SK-N-MC (cell line): ENCODE results near the gene ZNF358.

Source experiments
- DNase-seq: peaks from one replicate; pipeline ENCODE4 v3.0.0-alpha.2; 2011; ENCODE audit warnings: low read depth, low spot score
- H3K27ac ChIP-seq: fragments of 200-600 bp; sonication (generic); 2 replicates; pipeline ENCODE4 v1.5.1; 2016; ENCODE audit warnings: mixed run types
- H3K36me3 ChIP-seq: fragments of 200-600 bp; sonication (generic); 2 replicates; pipeline ENCODE4 v1.6.1; 2017; ENCODE audit warnings: antibody characterized with exemption, low read length, mixed read lengths; ENCODE audit not compliant: insufficient read depth
- H3K4me3 ChIP-seq: fragments of 200-600 bp; sonication (generic); 2 replicates; pipeline ENCODE4 v1.5.1; 2016
- H3K9ac ChIP-seq: fragments of 200-600 bp; sonication (generic); 2 replicates; pipeline ENCODE4 v1.8.0; 2017; ENCODE audit warnings: mixed run types, mixed read lengths; ENCODE audit not compliant: insufficient read length
- H3K9me3 ChIP-seq: fragments of 200-600 bp; sonication (generic); 2 replicates; pipeline ENCODE4 v1.6.1; 2017; ENCODE audit warnings: low read depth, mild to moderate bottlenecking, antibody characterized with exemption, low read length, moderate library complexity, mixed read lengths
- EZH2 ChIP-seq: fragments of 200-600 bp; sonication (generic); IDR thresholded peaks from one replicate; pipeline ENCODE4 v1.6.1; 2017; ENCODE audit warnings: antibody characterized with exemption
- FOXP2 ChIP-seq: optimal IDR thresholded peaks from 2 replicates; pipeline ENCODE3; 2011; ENCODE audit warnings: mild to moderate bottlenecking, moderate library complexity; ENCODE audit not compliant: insufficient read depth; ENCODE audit errors: extremely low read length, control extremely low read depth
- POLR2AphosphoS5 ChIP-seq: IDR thresholded peaks from 2 replicates; pipeline ENCODE4 v1.6.1; 2012; ENCODE audit warnings: mild to moderate bottlenecking, low read depth, low read length, borderline replicate concordance

ZNF358 gene

GRCh38 chr19:7528192-7528519 is 12.3 kb downstream of the ZNF358 start:
- no peaks in the 10 kb centered on the region; the same call in 1 of the 2 replicates for H3K36me3 ChIP-seq
- H3K9ac ChIP-seq, result no peak overlapping the region
- H3K4me3 ChIP-seq, result no peak overlapping the region
- DNase-seq, result no peak
- H3K9me3 ChIP-seq, result no peaks in the 10 kb centered on the region
- TF ChIP-seq EZH2, result no peak
- TF ChIP-seq FOXP2, result no peak
- no peak for TF ChIP-seq POLR2AphosphoS5
- no peak overlapping the region for H3K27ac ChIP-seq

GRCh38 chr19:7528522-7529245 is 12.8 kb downstream of the ZNF358 start:
- H3K4me3 ChIP-seq, result no peak overlapping the region
- no peak for TF ChIP-seq FOXP2
- TF ChIP-seq EZH2, result no peak
- no peak for TF ChIP-seq POLR2AphosphoS5
- no peak overlapping the region for H3K27ac ChIP-seq
- no peaks in the 10 kb centered on the region; the same call in 1 of the 2 replicates for H3K36me3 ChIP-seq
- no peak overlapping the region for H3K9ac ChIP-seq
- no peaks in the 10 kb centered on the region for H3K9me3 ChIP-seq
- DNase-seq, result no peak

GRCh38 chr19:7529246-7529600 is 13.3 kb downstream of the ZNF358 start:
- Histone ChIP-seq H3K27ac (no peak overlapping the region), H3K9ac (no peak overlapping the region), H3K36me3 (no peaks in the 10 kb centered on the region; the same call in 1 of the 2 replicates), H3K4me3 (no peak overlapping the region), H3K9me3 (no peaks in the 10 kb centered on the region)
- DNase-seq, result no peak
- TF ChIP-seq FOXP2 (no peak), EZH2 (no peak), POLR2AphosphoS5 (no peak)

- Histone ChIP-seq H3K9me3 (no peaks in the 10 kb centered on the region), H3K4me3 (no peak overlapping the region), H3K27ac (no peak overlapping the region), H3K9ac (no peak overlapping the region), H3K36me3 (no peaks in the 10 kb centered on the region; the same call in 1 of the 2 replicates)
- TF ChIP-seq EZH2 (no peak), POLR2AphosphoS5 (no peak), FOXP2 (no peak)
- no peak for DNase-seq
Measured at GRCh38 chr19:7529610-7530490, 13.9 kb downstream of the ZNF358 start.

GRCh38 chr19:7533281-7533885 is 17.5 kb downstream of the ZNF358 start:
- Histone ChIP-seq H3K27ac (peak overlapping the region; percentile 69; the same call in 1 of the 2 replicates), H3K36me3 (no peaks in the 10 kb centered on the region; the same call in 1 of the 2 replicates), H3K9me3 (no peaks in the 10 kb centered on the region), H3K4me3 (peak overlapping the region; percentile 82), H3K9ac (peak overlapping the region; percentile 74)
- DNase-seq, result no peak
- TF ChIP-seq EZH2 (no peak), FOXP2 (no peak), POLR2AphosphoS5 (no peak)

- Histone ChIP-seq H3K9ac (peak overlapping the region; percentile 74), H3K27ac (peak overlapping the region; percentile 69; the same call in 1 of the 2 replicates), H3K9me3 (no peaks in the 10 kb centered on the region), H3K36me3 (no peaks in the 10 kb centered on the region; the same call in 1 of the 2 replicates), H3K4me3 (peak overlapping the region; percentile 82)
- TF ChIP-seq POLR2AphosphoS5, result no peak; the same call in 1 of the 2 replicates
- TF ChIP-seq EZH2, result no peak
- TF ChIP-seq FOXP2, result no peak
- DNase-seq, result peak; percentile 26
Measured at GRCh38 chr19:7533925-7534480, 18.1 kb downstream of the ZNF358 start.

- H3K27ac ChIP-seq, result no peak overlapping the region
- H3K9ac ChIP-seq, result peak overlapping the region; percentile 46
- TF ChIP-seq EZH2, result no peak
- no peak for TF ChIP-seq FOXP2
- TF ChIP-seq POLR2AphosphoS5, result peak; percentile 6; the same call in 1 of the 2 replicates
- no peaks in the 10 kb centered on the region for H3K9me3 ChIP-seq
- H3K36me3 ChIP-seq, result no peaks in the 10 kb centered on the region; the same call in 1 of the 2 replicates
- peak; percentile 10 for DNase-seq
- peak overlapping the region; percentile 82 for H3K4me3 ChIP-seq
Measured at GRCh38 chr19:7534531-7535046, 18.7 kb downstream of the ZNF358 start.
